Memory B cell (primary cell): Measurements from ENCODE around the gene FBXO34.

Experiments
- ATAC-seq: fragments of 150-1000 bp; cut with Tn5 transposase; 2 replicates; pipeline ENCODE4 v1.10.0; 2021; ENCODE audit warnings: low read depth, mild to moderate bottlenecking, moderate library complexity
- DNase-seq, 2 donors: peaks; one replicate each; pipeline ENCODE4 v3.0.0; 2022; ENCODE audit warnings: low spot score in 2 of 2
- H3K27ac Mint-ChIP-seq: one replicate; pipeline ENCODE4 v1.8.0; 2022; ENCODE audit warnings: mild to moderate bottlenecking, moderate library complexity, mixed read lengths
- H3K27me3 Mint-ChIP-seq: one replicate; pipeline ENCODE4 v1.8.0; 2022; ENCODE audit warnings: mixed read lengths
- H3K36me3 Mint-ChIP-seq: one replicate; pipeline ENCODE4 v1.8.0; 2022; ENCODE audit warnings: mild to moderate bottlenecking, mixed read lengths
- H3K4me1 Mint-ChIP-seq: one replicate; pipeline ENCODE4 v1.8.0; 2022; ENCODE audit warnings: mixed read lengths
- H3K4me3 Mint-ChIP-seq: one replicate; pipeline ENCODE4 v1.8.0; 2022; ENCODE audit warnings: mild to moderate bottlenecking, moderate library complexity, mixed read lengths
- H3K9me3 Mint-ChIP-seq: one replicate; pipeline ENCODE4 v1.8.0; 2022; ENCODE audit warnings: mixed read lengths

Gene FBXO34

DNA sequence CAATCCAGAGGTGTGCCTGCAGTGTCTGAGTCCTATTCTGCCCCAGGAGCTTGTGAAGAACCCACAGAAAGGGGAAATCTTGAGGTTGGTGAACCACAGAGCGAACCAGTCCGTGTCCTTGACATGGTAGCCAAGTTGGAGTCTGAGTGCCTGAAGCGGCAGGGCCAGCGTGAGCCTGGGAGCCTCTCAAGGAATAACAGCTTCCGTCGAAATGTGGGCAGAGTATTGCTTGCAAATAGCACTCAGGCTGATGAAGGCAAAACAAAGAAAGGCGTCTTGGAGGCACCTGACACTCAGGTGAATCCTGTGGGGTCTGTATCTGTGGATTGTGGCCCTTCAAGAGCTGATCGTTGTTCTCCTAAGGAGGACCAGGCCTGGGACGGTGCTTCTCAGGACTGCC is 79.9 kb downstream of the FBXO34 start:
- Mint-ChIP-seq H3K36me3 (peaks cover 12% of the 10 kb centered on the region), H3K4me3 (no peak overlapping the region), H3K4me1 (peaks cover 22% of the 10 kb centered on the region), H3K27me3 (no peaks in the 10 kb centered on the region), H3K9me3 (no peaks in the 10 kb centered on the region), H3K27ac (no peak overlapping the region)
- no peak for ATAC-seq
- DNase-seq, result no peak

GRCh38 chr14:55352201-55352600 is 81.0 kb downstream of the FBXO34 start:
- Mint-ChIP-seq H3K4me3 (no peak overlapping the region), H3K27ac (no peak overlapping the region), H3K27me3 (no peaks in the 10 kb centered on the region), H3K4me1 (peaks cover 18% of the 10 kb centered on the region), H3K36me3 (peaks cover 12% of the 10 kb centered on the region), H3K9me3 (no peaks in the 10 kb centered on the region)
- ATAC-seq, result no peak
- no peak for DNase-seq

GRCh38 chr14:55353686-55354467 is 82.7 kb downstream of the FBXO34 start:
- H3K27me3 Mint-ChIP-seq, result no peaks in the 10 kb centered on the region
- no peak for ATAC-seq
- DNase-seq, result no peak
- peaks cover 12% of the 10 kb centered on the region for H3K4me1 Mint-ChIP-seq
- peaks cover 12% of the 10 kb centered on the region for H3K36me3 Mint-ChIP-seq
- no peaks in the 10 kb centered on the region for H3K9me3 Mint-ChIP-seq
- H3K27ac Mint-ChIP-seq, result peak overlapping the region; percentile 41
- no peak overlapping the region for H3K4me3 Mint-ChIP-seq

DNA sequence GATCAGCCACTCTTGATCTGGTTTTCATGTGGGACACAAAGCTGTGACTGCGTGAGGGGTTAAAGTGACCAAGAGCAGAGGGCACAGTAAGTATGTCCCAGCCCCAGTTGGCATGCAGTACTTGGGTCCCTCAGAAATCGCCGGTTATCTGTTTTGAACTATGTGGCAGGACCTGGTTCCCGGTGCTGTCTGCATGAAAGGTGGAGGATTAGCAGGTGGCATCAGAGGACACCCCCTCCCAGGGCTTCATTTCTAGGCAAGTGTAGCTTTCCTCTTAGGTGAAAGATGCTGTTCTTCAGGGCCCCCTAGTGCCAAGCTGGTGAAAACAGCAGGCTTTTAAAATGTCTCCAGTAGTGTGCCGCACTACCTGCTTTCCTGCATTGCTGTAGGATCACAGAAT is 83.3 kb downstream of the FBXO34 start:
- Mint-ChIP-seq H3K36me3 (peaks cover 12% of the 10 kb centered on the region), H3K4me1 (peaks cover 6% of the 10 kb centered on the region), H3K9me3 (no peaks in the 10 kb centered on the region), H3K27ac (no peak overlapping the region), H3K27me3 (no peaks in the 10 kb centered on the region), H3K4me3 (no peak overlapping the region)
- DNase-seq (peak; percentile 35 to 37), ATAC-seq (peak; percentile 96)

DNA sequence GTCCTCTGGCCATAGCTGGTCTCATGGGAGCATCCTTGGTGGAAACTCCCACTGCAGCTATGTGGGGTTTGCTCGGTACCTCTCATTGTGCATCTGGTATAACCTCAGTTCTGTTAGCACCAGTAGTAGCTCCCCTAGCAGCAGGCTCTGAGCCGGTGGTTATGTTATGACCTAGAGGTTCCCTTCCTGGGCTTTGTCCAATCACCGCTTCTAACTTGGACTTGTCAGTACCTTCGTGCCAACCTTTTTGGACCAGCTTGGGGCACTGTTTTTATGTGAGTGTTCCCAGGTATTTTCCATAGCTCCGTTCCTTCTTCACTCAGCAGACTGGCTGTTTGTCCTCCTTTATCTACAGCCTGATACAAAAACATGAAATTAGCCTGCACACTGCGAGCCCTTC is 84.7 kb downstream of the FBXO34 start:
- Mint-ChIP-seq H3K4me3 (no peak overlapping the region), H3K4me1 (peaks cover 3% of the 10 kb centered on the region), H3K36me3 (peaks cover 8% of the 10 kb centered on the region), H3K9me3 (no peaks in the 10 kb centered on the region), H3K27me3 (no peaks in the 10 kb centered on the region), H3K27ac (no peak overlapping the region)
- DNase-seq, result no peak
- ATAC-seq, result no peak

GRCh38 chr14:55356913-55357312 is 85.7 kb downstream of the FBXO34 start:
- Mint-ChIP-seq H3K4me1 (peaks cover 3% of the 10 kb centered on the region), H3K27ac (no peak overlapping the region)

GRCh38 chr14:55359307-55359706 is 88.1 kb downstream of the FBXO34 start:
- H3K9me3 Mint-ChIP-seq, result no peaks in the 10 kb centered on the region
- peaks cover 2% of the 10 kb centered on the region for H3K4me1 Mint-ChIP-seq
- no peaks in the 10 kb centered on the region for H3K27me3 Mint-ChIP-seq
- H3K36me3 Mint-ChIP-seq, result peaks cover 8% of the 10 kb centered on the region
- ATAC-seq (no peak), DNase-seq (no peak)
- no peak overlapping the region for H3K4me3 Mint-ChIP-seq
- no peak overlapping the region for H3K27ac Mint-ChIP-seq

More at GRCh38 chr14:55356913-55357312, 85.7 kb downstream of the FBXO34 start:
- DNase-seq, result no peak
- no peaks in the 10 kb centered on the region for H3K27me3 Mint-ChIP-seq
- no peak overlapping the region for H3K4me3 Mint-ChIP-seq
- H3K9me3 Mint-ChIP-seq, result no peaks in the 10 kb centered on the region
- ATAC-seq, result no peak
- H3K36me3 Mint-ChIP-seq, result peaks cover 5% of the 10 kb centered on the region

GRCh38 chr14:55361190-55361589 is 90.0 kb downstream of the FBXO34 start:
- Mint-ChIP-seq H3K27me3 (no peaks in the 10 kb centered on the region), H3K27ac (no peak overlapping the region), H3K36me3 (peaks cover 7% of the 10 kb centered on the region), H3K9me3 (no peaks in the 10 kb centered on the region), H3K4me3 (no peak overlapping the region), H3K4me1 (no peaks in the 10 kb centered on the region)
- no peak for DNase-seq
- ATAC-seq, result no peak

DNA sequence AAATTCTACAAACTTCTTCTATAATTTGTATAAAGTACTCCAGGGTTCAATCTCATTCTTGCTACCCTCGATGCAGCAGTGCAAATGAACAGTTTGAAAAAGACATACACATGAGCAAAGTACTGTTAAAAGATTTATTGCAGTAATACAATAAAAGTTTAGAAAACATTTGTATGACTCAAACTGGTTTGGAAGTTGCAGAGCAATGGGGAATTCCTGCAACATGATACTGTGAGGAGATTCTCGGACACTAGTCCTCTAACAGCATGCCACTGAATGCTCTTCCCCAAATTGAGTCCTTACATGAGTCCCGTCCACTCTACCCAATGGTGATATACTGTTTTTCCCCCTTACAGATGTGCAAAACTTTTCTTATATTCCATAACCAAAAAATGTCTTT is 95.0 kb downstream of the FBXO34 start:
- Mint-ChIP-seq H3K27me3 (no peaks in the 10 kb centered on the region), H3K4me1 (no peaks in the 10 kb centered on the region), H3K4me3 (no peak overlapping the region), H3K9me3 (no peaks in the 10 kb centered on the region), H3K27ac (no peak overlapping the region), H3K36me3 (peaks cover 17% of the 10 kb centered on the region)
- DNase-seq (no peak), ATAC-seq (no peak)

GRCh38 chr14:55370883-55371455 is 99.7 kb downstream of the FBXO34 start:
- H3K9me3 Mint-ChIP-seq, result no peaks in the 10 kb centered on the region
- H3K27me3 Mint-ChIP-seq, result no peaks in the 10 kb centered on the region
- DNase-seq, result no peak
- H3K36me3 Mint-ChIP-seq, result peaks cover 32% of the 10 kb centered on the region
- ATAC-seq, result no peak
- peaks cover 4% of the 10 kb centered on the region for H3K4me1 Mint-ChIP-seq
- no peak overlapping the region for H3K4me3 Mint-ChIP-seq
- peak overlapping the region; percentile 24 for H3K27ac Mint-ChIP-seq

- Mint-ChIP-seq H3K4me3 (no peak overlapping the region), H3K4me1 (peaks cover 4% of the 10 kb centered on the region)
Measured at GRCh38 chr14:55372423-55372822, 101.2 kb downstream of the FBXO34 start.

GRCh38 chr14:55372825-55373224 is 101.6 kb downstream of the FBXO34 start:
- Mint-ChIP-seq H3K27ac (no peak overlapping the region), H3K4me1 (peaks cover 4% of the 10 kb centered on the region), H3K4me3 (no peak overlapping the region), H3K36me3 (peaks cover 44% of the 10 kb centered on the region), H3K27me3 (no peaks in the 10 kb centered on the region), H3K9me3 (no peaks in the 10 kb centered on the region)
- ATAC-seq (no peak), DNase-seq (no peak)

More at GRCh38 chr14:55372423-55372822, 101.2 kb downstream of the FBXO34 start:
- Mint-ChIP-seq H3K27me3 (no peaks in the 10 kb centered on the region), H3K27ac (peak overlapping the region; percentile 60), H3K36me3 (peaks cover 45% of the 10 kb centered on the region), H3K9me3 (no peaks in the 10 kb centered on the region)
- no peak for ATAC-seq
- no peak for DNase-seq

DNA sequence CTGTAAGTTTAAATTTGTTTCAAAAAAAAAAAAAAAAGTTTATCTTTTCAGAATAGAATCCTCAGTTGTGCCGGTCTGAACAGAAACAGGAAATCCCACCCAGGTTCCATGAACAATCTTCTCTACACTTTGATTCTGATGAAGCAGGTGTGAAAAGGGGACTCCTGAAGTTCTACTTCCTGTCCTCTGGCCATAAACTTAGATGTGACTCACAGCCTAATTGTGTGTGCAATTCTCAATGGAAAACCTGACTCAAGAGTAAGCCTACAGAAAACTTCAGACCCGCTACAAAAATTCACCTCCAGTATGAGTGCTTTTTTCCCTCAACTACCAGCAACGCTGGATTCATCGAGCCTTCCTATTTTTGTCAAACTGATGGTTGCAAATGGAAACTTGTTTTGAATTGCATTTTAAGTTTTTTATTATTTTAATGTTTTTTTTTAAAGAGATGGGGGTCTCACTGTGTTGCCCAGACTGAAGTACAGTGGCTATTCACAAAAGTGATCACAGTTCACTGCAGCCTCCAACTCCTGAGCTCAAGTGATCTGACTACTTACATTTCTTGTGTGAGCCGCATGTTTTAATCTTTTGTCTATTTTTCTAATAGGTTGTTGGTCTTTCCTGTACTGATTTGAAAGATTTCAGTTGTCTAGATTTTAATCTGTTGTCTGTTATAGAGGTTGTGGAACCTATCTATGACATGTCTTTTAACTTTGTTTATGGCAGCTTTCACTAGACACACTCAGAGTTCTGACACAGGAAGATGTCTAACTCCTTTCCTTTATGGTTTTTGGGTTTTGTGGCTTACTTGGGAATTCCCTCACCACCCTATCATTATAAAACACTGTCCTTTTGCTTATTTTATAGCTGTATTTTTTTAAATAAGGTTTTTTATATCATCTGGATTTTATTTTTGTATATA is 102.8 kb downstream of the FBXO34 start:
- ATAC-seq, result no peak
- peaks cover 43% of the 10 kb centered on the region for H3K36me3 Mint-ChIP-seq
- H3K4me3 Mint-ChIP-seq, result no peak overlapping the region

DNA sequence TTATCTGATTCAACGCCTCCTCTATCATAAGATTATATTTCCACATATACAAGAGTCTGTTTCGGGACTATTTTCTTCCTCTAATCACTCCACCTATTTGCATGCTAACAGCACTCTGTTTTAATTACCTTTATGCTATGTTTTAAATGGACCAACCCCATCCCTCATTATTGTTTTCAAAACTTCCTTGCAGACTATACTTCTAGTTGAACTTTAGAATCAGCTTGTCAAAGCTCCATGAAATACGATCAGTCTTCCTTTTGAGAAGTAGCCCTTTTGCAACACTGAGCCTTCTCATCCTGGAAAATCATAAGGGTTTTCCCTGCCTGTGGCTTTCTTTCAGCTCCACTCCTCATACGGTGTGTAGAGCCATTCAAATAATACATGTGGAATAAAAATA is 103.5 kb downstream of the FBXO34 start:
- peaks cover 4% of the 10 kb centered on the region for H3K4me1 Mint-ChIP-seq

More for the DNA sequence above, 102.8 kb downstream of the FBXO34 start:
- Mint-ChIP-seq H3K9me3 (no peaks in the 10 kb centered on the region), H3K27me3 (no peaks in the 10 kb centered on the region), H3K4me1 (peaks cover 4% of the 10 kb centered on the region), H3K27ac (no peak overlapping the region)
- no peak for DNase-seq

More for the DNA sequence above, 103.5 kb downstream of the FBXO34 start:
- H3K27me3 Mint-ChIP-seq, result no peaks in the 10 kb centered on the region
- peaks cover 44% of the 10 kb centered on the region for H3K36me3 Mint-ChIP-seq
- no peak overlapping the region for H3K27ac Mint-ChIP-seq
- no peaks in the 10 kb centered on the region for H3K9me3 Mint-ChIP-seq
- ATAC-seq (no peak), DNase-seq (no peak)
- H3K4me3 Mint-ChIP-seq, result no peak overlapping the region
